ENCODE data around the gene SYAP1.

SYAP1 gene, protein sequence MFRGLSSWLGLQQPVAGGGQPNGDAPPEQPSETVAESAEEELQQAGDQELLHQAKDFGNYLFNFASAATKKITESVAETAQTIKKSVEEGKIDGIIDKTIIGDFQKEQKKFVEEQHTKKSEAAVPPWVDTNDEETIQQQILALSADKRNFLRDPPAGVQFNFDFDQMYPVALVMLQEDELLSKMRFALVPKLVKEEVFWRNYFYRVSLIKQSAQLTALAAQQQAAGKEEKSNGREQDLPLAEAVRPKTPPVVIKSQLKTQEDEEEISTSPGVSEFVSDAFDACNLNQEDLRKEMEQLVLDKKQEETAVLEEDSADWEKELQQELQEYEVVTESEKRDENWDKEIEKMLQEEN

DNA sequence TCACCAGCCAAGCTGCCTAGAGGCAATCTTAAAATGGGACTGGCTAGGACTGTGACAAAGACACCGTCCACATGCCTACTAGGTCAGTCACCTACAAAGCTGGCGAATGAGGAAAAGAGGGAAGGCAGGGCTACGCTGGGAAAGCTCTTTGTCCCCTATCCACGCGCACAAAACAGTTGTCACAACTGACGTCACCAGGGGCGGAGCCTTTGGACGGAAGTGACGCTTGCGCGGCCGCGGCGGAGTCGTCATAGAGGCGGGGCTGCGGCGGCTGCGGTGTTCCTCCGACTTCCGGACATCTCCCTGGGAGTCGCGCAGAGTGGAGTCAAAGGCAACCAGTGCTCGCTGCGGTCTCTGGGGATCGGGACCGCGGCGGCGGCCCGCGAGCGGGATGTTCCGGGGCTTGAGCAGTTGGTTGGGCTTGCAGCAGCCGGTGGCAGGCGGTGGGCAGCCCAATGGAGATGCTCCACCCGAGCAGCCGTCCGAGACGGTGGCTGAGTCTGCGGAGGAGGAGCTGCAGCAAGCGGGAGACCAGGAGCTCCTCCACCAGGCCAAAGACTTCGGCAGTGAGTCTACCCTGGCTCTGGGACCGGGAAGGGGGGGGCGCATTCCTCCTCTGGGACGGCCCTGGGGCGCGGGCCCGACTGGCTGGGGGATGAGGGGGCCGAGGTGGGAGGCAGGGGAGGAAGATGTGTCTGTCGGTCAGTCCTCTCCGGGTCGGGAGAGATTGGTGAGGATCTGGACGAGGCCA lies at the start of gene SYAP1:
Gene SYAP1, plus strand, starts transcription at position 279 of the 751 bp plus-strand sequence. Its CDS starts 113 bp downstream, at position 392.
- TF ChIP-seq, protein P1, sequence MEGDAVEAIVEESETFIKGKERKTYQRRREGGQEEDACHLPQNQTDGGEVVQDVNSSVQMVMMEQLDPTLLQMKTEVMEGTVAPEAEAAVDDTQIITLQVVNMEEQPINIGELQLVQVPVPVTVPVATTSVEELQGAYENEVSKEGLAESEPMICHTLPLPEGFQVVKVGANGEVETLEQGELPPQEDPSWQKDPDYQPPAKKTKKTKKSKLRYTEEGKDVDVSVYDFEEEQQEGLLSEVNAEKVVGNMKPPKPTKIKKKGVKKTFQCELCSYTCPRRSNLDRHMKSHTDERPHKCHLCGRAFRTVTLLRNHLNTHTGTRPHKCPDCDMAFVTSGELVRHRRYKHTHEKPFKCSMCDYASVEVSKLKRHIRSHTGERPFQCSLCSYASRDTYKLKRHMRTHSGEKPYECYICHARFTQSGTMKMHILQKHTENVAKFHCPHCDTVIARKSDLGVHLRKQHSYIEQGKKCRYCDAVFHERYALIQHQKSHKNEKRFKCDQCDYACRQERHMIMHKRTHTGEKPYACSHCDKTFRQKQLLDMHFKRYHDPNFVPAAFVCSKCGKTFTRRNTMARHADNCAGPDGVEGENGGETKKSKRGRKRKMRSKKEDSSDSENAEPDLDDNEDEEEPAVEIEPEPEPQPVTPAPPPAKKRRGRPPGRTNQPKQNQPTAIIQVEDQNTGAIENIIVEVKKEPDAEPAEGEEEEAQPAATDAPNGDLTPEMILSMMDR (IDR thresholded peaks at IDR 0.05; ENCODE audit: insufficient read depth, low read length, missing control alignments) = no peak
- POLR2A ChIA-PET = interaction anchor here (0.5 to 1.4 kb wide), 5 partner anchors 24 to 295 kb away, joined by 3 to 4 read pairs (median 3); no protein-coding TSS in a partner anchor
- DNase-seq (ENCODE audit: low read depth, low spot score) = peak; percentile 81
- peak within 1 kb of the TSS; percentile 70 for H3K4me3 ChIP-seq (ENCODE audit: low read depth, low read length)
- CTCF ChIA-PET = interaction anchor here (0.7 to 1.3 kb wide), 3 partner anchors 16 to 24 kb away, joined by 3 read pairs; no protein-coding TSS in a partner anchor

DNA sequence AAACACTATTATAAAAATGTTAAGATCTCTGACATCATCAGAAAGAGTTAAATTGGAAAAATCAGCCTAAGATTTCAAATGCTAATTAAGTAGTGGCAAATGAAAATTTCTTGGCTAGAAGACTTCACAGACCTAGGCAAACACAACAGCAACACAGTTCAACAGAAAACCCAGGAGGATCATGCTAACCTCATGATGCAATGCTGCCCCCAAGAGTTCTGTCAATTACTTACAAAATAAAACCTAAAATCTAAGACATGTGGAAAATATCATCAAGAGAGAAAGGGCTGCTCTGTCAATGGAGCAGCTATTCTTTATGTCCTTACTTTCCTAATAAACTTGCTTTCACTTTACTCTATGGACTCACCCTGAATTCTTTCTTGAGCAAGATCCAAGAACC lies 48.4 kb upstream of the SYAP1 start:
- ChIA-PET CTCF (interaction anchor here (0.9 to 4.2 kb wide), 6 partner anchors 10 to 822 kb away, joined by 3 to 25 read pairs (median 11); partner anchors contain the start of gene GRPR), POLR2A (no interaction called here)
- TF ChIP-seq, protein P1 (IDR thresholded peaks at IDR 0.05; ENCODE audit: insufficient read depth, low read length, missing control alignments) = peak; percentile 12
- H3K4me3 ChIP-seq (ENCODE audit: low read depth, low read length) = no peak overlapping the region
- no peak for DNase-seq (ENCODE audit: low read depth, low spot score)

DNA sequence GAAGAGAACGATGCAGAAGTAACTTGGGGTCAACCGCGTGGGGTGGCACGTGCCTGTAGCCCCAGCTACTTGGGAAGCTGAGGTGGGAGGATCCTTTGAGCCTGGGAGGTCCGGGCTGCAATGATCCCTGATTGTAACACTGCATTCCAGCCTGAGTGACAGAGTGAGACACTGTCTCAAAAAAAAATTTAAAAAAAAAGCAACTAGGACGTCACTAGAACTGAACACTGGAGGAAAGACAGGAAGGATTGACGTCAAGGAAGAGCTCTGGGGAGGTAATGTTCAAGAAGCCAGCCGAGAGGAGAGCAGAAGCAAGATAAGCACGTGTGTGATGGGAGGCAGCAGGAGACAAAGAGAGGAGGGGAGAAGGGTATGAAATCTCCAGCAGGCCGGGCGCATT lies 40.7 kb upstream of the SYAP1 start:
- ChIA-PET CTCF (no interaction called here), POLR2A (no interaction called here)
- DNase-seq (ENCODE audit: low read depth, low spot score) = no peak
- no peak overlapping the region for H3K4me3 ChIP-seq (ENCODE audit: low read depth, low read length)
- TF ChIP-seq, protein P1 (IDR thresholded peaks at IDR 0.05; ENCODE audit: insufficient read depth, low read length, missing control alignments) = no peak

DNA sequence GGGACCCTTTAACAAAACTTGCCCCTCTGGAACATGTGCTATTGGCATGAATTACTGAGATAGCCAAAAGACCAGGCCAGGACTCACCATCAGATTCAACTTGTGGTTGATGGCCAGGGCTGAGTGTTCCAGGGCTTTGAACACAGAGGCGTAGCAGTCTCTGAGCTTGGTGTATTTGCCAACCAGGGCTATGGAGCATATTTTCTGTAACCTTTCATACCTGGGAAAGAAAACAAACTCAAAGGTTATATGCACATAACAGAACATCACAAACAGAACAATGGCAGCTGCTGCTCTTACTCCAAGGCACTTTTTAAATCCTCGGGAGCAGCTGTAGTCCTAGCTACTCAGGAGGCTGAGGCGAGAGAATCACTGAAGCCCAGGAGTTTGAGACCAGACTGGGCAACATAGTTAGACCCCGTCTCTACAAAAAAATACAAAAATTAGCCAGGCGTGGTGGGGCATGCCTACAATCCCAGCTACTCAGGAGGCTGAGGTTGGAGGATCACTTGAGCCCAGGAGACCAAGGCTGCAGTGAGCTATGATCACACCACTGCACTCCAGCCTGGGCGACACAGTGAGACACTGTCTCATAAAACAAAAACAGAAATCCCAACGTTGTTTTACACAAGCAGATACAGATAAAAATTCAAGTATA lies 36.3 kb upstream of the SYAP1 start:
- CTCF ChIA-PET = interaction anchor here (0.6 kb wide), 1 partner anchor 245 kb away, joined by 3 read pairs; no protein-coding TSS in a partner anchor
- no peak overlapping the region for H3K4me3 ChIP-seq (ENCODE audit: low read depth, low read length)

DNA sequence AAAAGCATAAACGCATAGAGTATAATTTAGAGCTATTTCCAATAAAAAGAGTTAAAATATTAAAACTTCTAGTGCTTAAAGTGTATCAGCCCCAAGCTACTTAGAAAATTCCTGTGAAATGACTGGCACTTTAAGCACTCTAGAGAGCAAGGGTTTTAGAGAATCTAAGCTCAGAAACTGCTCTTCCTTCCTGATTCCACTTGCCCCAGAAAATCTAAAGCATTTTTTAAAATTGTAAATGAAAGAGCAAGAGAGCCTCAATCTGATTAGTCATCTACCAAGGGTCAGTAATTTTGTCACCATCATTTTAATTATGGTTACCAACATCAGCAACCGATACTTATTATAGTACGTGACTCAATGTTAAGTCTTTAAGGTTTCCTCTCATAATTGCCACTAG lies 31.9 kb upstream of the SYAP1 start:
- no peak for DNase-seq (ENCODE audit: low read depth, low spot score)
- no peak overlapping the region for H3K4me3 ChIP-seq (ENCODE audit: low read depth, low read length)
- TF ChIP-seq, protein P1 (IDR thresholded peaks at IDR 0.05; ENCODE audit: insufficient read depth, low read length, missing control alignments) = no peak
- POLR2A ChIA-PET = interaction anchor here (0.6 kb wide), 1 partner anchor 17 kb away, joined by 3 read pairs; no protein-coding TSS in a partner anchor
- CTCF ChIA-PET = interaction anchor here (0.6 to 2.4 kb wide), 3 partner anchors 8 to 251 kb away, joined by 4 to 6 read pairs (median 4); no protein-coding TSS in a partner anchor

More for the DNA sequence above, 36.3 kb upstream of the SYAP1 start:
- DNase-seq (ENCODE audit: low read depth, low spot score) = no peak
- POLR2A ChIA-PET = no interaction called here
- TF ChIP-seq, protein P1 (IDR thresholded peaks at IDR 0.05; ENCODE audit: insufficient read depth, low read length, missing control alignments) = no peak

Measured in AG04449 (cell line).